Fibroblast of peridontal ligament (primary cell): ENCODE data around the gene MON2.
"Not testable (repeated sequence)": the region's sequence is repeated elsewhere in the genome, so short reads cannot be mapped to it uniquely, and the experiment has no call there.

Experiments used
- DNase-seq: peaks from one replicate; pipeline ENCODE4 v3.0.0-alpha.2; 2010; ENCODE audit errors: extremely low read depth

Gene MON2, protein sequence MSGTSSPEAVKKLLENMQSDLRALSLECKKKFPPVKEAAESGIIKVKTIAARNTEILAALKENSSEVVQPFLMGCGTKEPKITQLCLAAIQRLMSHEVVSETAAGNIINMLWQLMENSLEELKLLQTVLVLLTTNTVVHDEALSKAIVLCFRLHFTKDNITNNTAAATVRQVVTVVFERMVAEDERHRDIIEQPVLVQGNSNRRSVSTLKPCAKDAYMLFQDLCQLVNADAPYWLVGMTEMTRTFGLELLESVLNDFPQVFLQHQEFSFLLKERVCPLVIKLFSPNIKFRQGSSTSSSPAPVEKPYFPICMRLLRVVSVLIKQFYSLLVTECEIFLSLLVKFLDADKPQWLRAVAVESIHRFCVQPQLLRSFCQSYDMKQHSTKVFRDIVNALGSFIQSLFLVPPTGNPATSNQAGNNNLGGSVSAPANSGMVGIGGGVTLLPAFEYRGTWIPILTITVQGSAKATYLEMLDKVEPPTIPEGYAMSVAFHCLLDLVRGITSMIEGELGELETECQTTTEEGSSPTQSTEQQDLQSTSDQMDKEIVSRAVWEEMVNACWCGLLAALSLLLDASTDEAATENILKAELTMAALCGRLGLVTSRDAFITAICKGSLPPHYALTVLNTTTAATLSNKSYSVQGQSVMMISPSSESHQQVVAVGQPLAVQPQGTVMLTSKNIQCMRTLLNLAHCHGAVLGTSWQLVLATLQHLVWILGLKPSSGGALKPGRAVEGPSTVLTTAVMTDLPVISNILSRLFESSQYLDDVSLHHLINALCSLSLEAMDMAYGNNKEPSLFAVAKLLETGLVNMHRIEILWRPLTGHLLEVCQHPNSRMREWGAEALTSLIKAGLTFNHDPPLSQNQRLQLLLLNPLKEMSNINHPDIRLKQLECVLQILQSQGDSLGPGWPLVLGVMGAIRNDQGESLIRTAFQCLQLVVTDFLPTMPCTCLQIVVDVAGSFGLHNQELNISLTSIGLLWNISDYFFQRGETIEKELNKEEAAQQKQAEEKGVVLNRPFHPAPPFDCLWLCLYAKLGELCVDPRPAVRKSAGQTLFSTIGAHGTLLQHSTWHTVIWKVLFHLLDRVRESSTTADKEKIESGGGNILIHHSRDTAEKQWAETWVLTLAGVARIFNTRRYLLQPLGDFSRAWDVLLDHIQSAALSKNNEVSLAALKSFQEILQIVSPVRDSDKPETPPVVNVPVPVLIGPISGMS (N-terminal part only)

GRCh38 chr12:62466594-62467491 is at the start of gene MON2:
Gene MON2, plus strand, starts transcription at chr12:62466826. Its CDS starts 382 bp downstream, at chr12:62467208.
- DNase-seq, result peak; percentile 73

DNA sequence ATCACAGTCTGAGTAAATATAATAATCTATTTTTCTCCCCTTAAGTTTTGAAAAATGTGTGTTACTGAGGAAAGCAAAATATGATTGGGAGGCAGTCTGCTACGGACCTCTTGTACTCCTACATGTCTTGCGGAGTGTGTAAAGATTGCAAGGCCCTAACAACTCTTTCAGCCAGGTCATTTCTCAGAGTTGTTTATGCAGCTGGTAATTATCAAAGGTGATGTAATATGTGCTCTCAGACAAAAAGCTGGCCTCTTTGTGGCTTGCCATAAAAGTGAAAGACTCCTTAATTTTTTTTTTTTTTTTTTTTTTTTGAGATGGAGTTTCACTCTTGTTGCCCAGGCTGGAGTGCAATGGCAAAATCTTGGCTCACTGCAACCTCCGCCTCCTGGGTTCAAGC is 40.5 kb upstream of the MON2 start:
- DNase-seq, result peak; percentile 8

DNA sequence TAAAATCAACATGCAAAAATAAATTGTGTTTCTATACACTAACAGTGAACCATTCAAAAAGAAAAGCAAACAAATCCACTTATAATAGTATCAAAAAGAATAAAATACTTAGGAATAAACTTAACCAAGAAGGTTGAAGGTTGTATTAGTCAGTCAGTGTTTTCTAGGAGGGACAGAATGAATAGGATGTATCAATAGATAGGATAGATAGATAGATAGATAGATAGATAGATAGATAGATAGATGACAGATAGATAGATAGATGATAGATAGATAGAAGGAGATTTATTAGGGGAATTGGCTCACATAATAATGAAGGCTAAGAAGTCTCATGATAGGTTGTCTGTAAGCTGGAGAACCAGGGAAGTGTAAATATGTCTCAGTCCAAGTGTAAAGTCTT is 37.2 kb upstream of the MON2 start:
- no peak for DNase-seq

DNA sequence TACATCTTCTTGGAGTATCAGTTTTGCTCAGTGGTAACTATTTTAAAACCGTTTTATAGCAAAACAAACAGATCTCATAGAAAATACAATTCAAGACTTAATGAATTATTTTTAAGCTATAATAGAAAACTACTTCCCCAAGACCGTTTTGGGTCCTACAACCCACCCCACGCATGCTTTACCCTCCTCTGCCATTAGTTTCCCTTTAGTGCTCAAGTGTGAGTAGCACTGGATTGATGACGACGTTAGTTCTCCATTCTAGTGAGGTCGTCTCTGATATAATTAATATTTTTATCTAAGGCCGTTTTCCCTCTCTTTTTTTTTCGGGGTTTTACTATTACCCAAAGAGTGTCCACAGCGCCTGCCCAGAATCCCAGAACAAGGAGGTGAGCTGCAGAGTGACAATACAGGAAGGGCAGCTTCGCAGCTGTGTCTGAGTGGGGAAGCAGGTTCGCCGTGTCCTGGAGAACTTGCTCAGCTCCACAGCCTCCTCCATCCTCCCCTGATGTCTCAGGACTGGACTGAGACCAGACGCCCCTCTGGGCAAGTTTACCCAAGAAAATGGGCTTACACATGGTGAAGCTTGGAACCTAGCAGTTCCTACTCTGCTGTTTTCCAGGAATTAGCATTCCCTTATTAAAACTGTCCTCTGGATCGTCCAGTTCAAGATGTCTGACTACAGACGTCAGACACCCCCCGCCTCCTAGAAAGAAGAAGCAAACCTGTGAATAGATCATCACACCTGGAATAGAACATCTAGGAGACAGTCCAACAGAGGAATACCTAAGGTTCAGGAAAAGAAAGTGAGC is 31.9 kb upstream of the MON2 start:
- DNase-seq, result no peak

GRCh38 chr12:62435303-62436163 is 31.1 kb upstream of the MON2 start:
- peak; percentile 64 for DNase-seq

GRCh38 chr12:62436164-62436503 is 30.5 kb upstream of the MON2 start:
- no peak for DNase-seq

DNA sequence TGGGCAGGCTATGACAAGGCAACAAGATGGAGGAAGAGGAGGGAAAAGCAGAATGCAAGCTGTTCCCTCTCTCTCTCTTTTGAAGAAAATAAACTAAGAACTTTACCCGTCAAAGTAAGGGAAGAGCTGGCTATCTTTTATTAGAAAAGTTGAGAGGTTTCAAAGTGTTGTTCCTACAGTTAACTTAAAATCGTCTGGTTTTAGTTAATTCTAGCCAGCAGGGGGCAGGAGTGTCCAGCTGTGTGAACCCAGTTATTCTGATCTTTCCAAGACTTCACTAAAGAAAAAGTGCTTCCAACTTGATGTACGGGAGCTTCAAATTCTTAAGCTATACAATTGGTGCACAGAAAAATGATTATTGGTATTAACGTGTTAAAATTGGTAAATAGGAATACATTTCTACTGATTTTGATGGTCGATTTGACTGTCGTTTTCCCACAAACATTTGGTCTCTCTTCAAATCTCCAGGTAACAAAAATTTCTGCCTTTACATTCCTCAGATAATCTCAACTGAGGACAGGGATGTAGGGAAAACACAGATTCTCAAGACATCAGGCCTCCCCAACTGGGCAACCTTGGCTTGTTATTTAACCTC is 28.4 kb upstream of the MON2 start:
- peak; percentile 77 for DNase-seq

DNA sequence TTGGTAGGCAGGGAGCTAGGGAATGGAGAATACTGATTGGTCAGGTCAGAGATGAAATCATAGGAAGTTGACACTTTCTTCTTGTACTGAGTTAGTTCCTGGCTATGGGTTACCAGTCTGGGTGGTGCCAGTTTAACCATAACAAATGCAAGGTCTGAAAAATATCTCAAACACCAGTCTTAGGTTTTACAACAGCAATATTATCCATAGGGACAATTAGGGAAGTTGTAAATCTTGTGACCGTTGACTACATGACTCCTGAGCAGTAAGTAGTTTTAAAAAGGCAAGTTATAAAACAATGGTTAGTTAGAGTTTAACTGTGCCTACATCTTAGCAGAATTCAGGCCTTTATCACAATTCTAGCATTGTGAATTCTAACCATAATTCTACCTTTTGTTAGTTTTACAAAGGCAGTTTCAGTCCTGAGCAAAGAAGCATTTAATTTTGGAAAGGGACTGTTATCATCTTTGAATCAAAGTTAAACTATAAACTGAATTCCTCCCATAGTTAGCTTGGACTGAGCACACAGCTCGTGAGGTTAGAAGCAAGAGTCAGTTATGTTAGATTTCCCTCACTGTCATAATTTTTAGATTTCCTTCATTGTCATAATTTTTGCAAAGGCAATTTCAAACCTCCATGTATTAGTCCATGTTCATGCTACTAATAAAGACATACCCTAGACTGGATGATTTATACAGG is 19.7 kb upstream of the MON2 start:
- no peak for DNase-seq

GRCh38 chr12:62448436-62448835 is 18.2 kb upstream of the MON2 start:
- no peak for DNase-seq

- DNase-seq, result not testable (repeated sequence)
Measured at GRCh38 chr12:62455429-62455828, 11.2 kb upstream of the MON2 start.

DNA sequence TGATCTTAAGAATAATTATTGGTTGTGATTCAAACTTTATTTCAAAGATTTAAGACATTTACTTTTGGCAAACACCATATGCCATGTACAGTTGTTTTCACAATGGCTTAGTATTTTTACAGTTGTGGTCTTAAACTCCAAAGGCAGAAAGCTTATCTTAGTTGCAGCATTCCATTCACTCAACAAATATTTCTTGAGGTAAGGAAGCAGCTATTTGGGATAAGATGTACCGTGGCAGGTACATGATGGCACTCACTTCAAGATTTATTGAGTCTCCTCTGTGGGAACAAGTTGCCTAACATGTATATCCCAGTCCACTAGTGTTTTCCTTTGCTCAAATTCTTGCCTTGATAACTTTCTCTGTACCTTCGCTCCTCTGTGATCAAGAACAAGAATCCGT is 8.0 kb upstream of the MON2 start:
- no peak for DNase-seq

DNA sequence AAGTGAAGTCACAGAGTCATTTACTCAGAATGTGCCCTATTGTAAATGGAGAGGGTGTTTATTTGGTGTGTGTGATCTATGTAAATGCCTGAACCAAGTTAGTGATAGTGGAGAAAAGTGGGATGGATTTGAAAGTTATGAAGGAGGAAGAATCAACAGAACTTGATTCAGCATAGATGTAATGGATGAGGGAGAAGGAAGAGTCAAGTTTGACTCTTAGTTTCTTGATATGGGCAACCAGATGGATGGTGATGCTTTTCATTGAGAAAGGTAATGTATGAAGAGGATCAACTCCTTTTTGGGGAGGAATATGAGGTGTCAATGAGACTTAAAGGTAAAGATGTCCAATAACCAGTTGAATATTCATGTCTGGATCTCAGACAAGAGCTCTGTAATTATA is 6.7 kb upstream of the MON2 start:
- no peak for DNase-seq

DNA sequence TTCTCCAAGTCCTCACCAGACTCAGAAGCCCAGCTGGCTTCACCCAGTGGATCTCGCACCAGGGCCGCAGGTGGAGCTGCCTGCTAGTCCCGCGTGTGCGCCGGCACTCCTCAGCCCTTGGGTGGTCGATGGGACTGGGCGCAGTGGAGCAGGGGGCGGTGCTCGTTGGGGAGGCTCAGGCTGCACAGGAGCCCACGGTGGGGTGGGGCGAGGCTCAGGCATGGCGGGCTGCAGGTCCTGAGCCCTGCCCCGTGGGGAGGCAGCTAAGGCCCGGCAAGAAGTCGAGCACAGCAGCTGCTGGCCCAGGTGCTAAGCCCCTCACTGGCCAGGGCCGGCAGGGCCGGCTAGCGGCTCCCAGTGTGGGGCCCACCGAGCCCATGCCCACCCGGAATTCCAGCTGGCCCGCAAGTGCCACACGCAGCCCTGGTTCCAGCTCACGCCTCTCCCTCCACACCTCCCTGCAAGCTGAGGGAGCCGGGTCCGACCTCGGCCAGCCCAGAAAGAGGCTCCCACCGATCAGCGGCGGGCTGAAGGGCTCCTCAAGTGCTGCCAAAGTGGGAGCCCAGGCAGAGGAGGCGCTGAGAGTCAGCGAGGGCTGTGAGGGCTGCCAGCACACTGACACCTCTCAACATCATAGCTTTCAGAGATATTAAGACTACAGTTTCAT is 5.3 kb upstream of the MON2 start:
- DNase-seq, result not testable (repeated sequence)

DNA sequence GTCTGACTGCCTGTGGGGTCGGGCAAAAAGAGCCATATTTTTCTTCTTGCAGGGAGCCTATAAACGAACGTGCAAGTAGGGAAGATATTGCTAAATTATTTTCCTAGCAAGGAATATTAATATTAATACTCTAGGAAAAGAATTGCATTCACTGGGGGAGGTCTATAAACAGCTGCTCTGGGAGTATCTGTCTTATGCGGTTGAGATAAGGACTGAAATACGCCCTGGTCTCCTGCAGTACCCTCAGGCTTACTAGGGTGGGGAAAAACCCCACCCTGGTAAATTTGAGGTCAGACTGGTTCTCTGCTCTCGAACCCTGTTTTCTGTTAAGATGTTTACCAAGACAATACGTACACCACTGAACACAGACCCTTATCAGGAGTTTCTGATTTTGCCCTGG is 3.4 kb upstream of the MON2 start:
- DNase-seq, result not testable (repeated sequence)

DNA sequence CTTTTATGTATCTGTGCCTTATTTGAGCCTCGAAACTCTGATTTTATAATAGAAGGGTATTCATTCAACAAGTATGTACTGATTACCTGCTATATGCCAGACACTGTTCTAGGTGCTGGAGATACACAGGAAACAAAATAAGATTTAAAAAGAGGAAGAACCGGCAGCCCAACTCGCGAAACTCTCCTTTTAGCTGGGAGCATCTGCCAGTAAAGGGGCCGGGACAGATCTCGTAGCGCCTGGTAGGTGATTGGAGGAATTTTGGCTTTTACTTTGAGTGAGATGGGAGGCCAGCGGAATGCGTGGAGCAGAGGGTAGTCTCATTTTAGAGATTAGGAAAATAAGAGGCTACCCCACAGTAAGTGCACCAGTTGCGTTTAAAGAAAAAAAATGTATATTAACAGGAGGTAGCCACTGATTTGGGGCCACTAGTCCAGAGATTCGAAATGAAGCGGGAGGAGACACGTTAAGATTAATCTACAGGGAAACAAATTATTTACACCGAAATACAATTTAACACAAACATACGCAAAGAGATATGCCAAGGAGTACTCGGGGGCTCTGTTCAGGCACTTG is 520 bp upstream of the MON2 start:
- DNase-seq, result peak; percentile 52

GRCh38 chr12:62468397-62468796 is 1.8 kb downstream of the MON2 start:
- peak; percentile 30 for DNase-seq

- no peak for DNase-seq
Measured at GRCh38 chr12:62468935-62469334, 2.3 kb downstream of the MON2 start.
